K562 (cell line): ENCODE measurements around the gene MRLN.

Experiments used
- BACH1 ChIP-seq: fragments of 200-800 bp; sonication (Bioruptor generic); IDR thresholded peaks from 2 replicates; pipeline ENCODE4 v1.6.1; 2016; ENCODE audit warnings: missing genetic modification characterization, missing compliant biosample characterization
- CEBPB ChIP-seq: fragments of 450-650 bp; IDR thresholded peaks from 2 replicates; pipeline ENCODE4 v1.6.1; 2016; ENCODE audit warnings: missing genetic modification characterization, missing compliant biosample characterization
- HNRNPLL ChIP-seq: fragments of 200-400 bp; formaldehyde crosslinking; IDR thresholded peaks from 2 replicates; pipeline ENCODE4 v1.6.1; 2017; ENCODE audit warnings: low read length, low read depth, mild to moderate bottlenecking; ENCODE audit not compliant: poor library complexity, severe bottlenecking
- POLR2AphosphoS5 ChIP-seq: IDR thresholded peaks from 2 replicates; pipeline ENCODE4 v1.6.1; 2011; ENCODE audit warnings: mild to moderate bottlenecking, low read depth, low read length, moderate library complexity; ENCODE audit not compliant: control insufficient read depth, insufficient read depth
- TRIM28 ChIP-seq: fragments of 450-650 bp; IDR thresholded peaks from 2 replicates; pipeline ENCODE4 v1.6.1; 2017

GRCh38 chr10:59702347-59702746 lies 50.9 kb downstream of the MRLN start:
- TF ChIP-seq HNRNPLL (no peak), POLR2AphosphoS5 (no peak), BACH1 (tag) (no peak), TRIM28 (no peak), CEBPB (tag) (no peak)
